Mesenchymal stem cell (in vitro differentiated cells and primary cell): Measurements from ENCODE around the gene RSAD1.

Experiments used
- DNase-seq: peaks from one replicate; pipeline ENCODE4 v3.0.0-alpha.2; 2013
- H2AFZ ChIP-seq: one replicate; pipeline ENCODE4 v1.6.1; 2013; ENCODE audit warnings: low read depth, mild to moderate bottlenecking, control low read depth, inconsistent platforms, low read length, moderate library complexity
- H2AK5ac ChIP-seq: 2 replicates; pipeline ENCODE4 v1.6.1; 2013; ENCODE audit warnings: low read length, moderate library complexity, mild to moderate bottlenecking, inconsistent platforms; ENCODE audit not compliant: severe bottlenecking
- H2BK120ac ChIP-seq: one replicate; pipeline ENCODE4 v1.6.1; 2013; ENCODE audit warnings: low read depth, mild to moderate bottlenecking, inconsistent platforms, low read length, moderate library complexity
- H2BK12ac ChIP-seq, 2 experiments: one replicate each; pipeline ENCODE4 v1.6.1; 2013; ENCODE audit warnings: inconsistent platforms in 2 of 2, low read length in 2 of 2, mild to moderate bottlenecking in 2 of 2, moderate library complexity in 2 of 2, control low read depth in 1 of 2
- H2BK15ac ChIP-seq: one replicate; pipeline ENCODE4 v1.6.1; 2013; ENCODE audit warnings: mild to moderate bottlenecking, low read depth, inconsistent platforms; ENCODE audit not compliant: poor library complexity, severe bottlenecking
- H2BK5ac ChIP-seq: 2 replicates; pipeline ENCODE4 v1.6.1; 2013; ENCODE audit warnings: low read depth, mild to moderate bottlenecking, low read length, control low read depth, inconsistent platforms; ENCODE audit not compliant: poor library complexity, severe bottlenecking
- H3K14ac ChIP-seq, 2 experiments: one replicate each; pipeline ENCODE4 v1.6.1; 2013; ENCODE audit warnings: inconsistent platforms in 2 of 2, low read length in 2 of 2, control low read depth in 1 of 2, mild to moderate bottlenecking in 1 of 2, moderate library complexity in 1 of 2
- H3K18ac ChIP-seq, 2 experiments: one replicate each; pipeline ENCODE4 v1.6.1; 2013; ENCODE audit warnings: inconsistent platforms in 2 of 2, low read length in 2 of 2, control low read depth in 1 of 2, low read depth in 1 of 2, mild to moderate bottlenecking in 1 of 2
- H3K23ac ChIP-seq, 2 experiments: one replicate each; pipeline ENCODE4 v1.6.1; 2013; ENCODE audit warnings: inconsistent platforms in 2 of 2, low read length in 2 of 2, mild to moderate bottlenecking in 2 of 2, moderate library complexity in 2 of 2, control low read depth in 1 of 2
- H3K27ac ChIP-seq: 2 replicates; pipeline ENCODE4 v1.5.1; 2013; ENCODE audit warnings: mild to moderate bottlenecking, moderate library complexity, low read length, control low read depth, inconsistent platforms; ENCODE audit not compliant: poor library complexity, severe bottlenecking
- H3K27me3 ChIP-seq, 2 experiments: 2 replicates each; pipeline versions ENCODE4 v1.6.1 to v1.7.0; 2013; ENCODE audit warnings: low read length in 2 of 2, mild to moderate bottlenecking in 2 of 2, moderate library complexity in 2 of 2, control low read depth in 1 of 2, inconsistent platforms in 1 of 2; ENCODE audit not compliant: control insufficient read depth in 1 of 2, insufficient read depth in 1 of 2
- H3K36me3 ChIP-seq, 2 experiments: 2 replicates each; pipeline versions ENCODE4 v1.6.1 to v1.7.0; 2013; ENCODE audit warnings: low read length in 2 of 2, control low read depth in 1 of 2, inconsistent platforms in 1 of 2, low read depth in 1 of 2, mild to moderate bottlenecking in 1 of 2; ENCODE audit not compliant: insufficient read depth in 2 of 2, control insufficient read depth in 1 of 2
- H3K4ac ChIP-seq, 2 experiments: one replicate each; pipeline ENCODE4 v1.6.1; 2013; ENCODE audit warnings: inconsistent platforms in 2 of 2, low read length in 2 of 2, mild to moderate bottlenecking in 2 of 2, moderate library complexity in 2 of 2, control low read depth in 1 of 2, low read depth in 1 of 2
- H3K4me1 ChIP-seq: 2 replicates; pipeline ENCODE4 v1.6.1; 2013; ENCODE audit warnings: low read depth, low read length, control low read depth; ENCODE audit not compliant: control insufficient read depth, insufficient read depth
- H3K4me2 ChIP-seq: 2 replicates; pipeline ENCODE4 v1.6.1; 2013; ENCODE audit warnings: low read length, mild to moderate bottlenecking, inconsistent platforms; ENCODE audit not compliant: poor library complexity, severe bottlenecking
- H3K4me3 ChIP-seq, 2 experiments: 2 replicates each; pipeline versions ENCODE4 v1.5.1 to v1.7.0; 2013; ENCODE audit warnings: low read length in 2 of 2, mild to moderate bottlenecking in 2 of 2, control low read depth in 1 of 2, low read depth in 1 of 2; ENCODE audit not compliant: insufficient read depth in 1 of 2
- H3K79me1 ChIP-seq: replicated peaks from 2 replicates; pipeline ENCODE4 v1.6.1; 2013; ENCODE audit warnings: mild to moderate bottlenecking, control low read depth, low read length, inconsistent platforms; ENCODE audit not compliant: poor library complexity, severe bottlenecking
- H3K9ac ChIP-seq: 2 replicates; pipeline ENCODE4 v1.7.0; 2013; ENCODE audit warnings: mild to moderate bottlenecking, low read length, moderate library complexity
- H3K9me3 ChIP-seq: 2 replicates; pipeline ENCODE4 v1.7.0; 2013; ENCODE audit warnings: mild to moderate bottlenecking, low read length; ENCODE audit not compliant: control insufficient read depth
- H4K8ac ChIP-seq: one replicate; pipeline ENCODE4 v1.6.1; 2013; ENCODE audit warnings: inconsistent platforms, mild to moderate bottlenecking, low read length, moderate library complexity
- H4K91ac ChIP-seq: one replicate; pipeline ENCODE4 v1.6.1; 2013; ENCODE audit warnings: mild to moderate bottlenecking, low read length, inconsistent platforms
- WGBS: methylation state at CpG from one replicate; pipeline ENCODE4 v1.1.7; 2013; ENCODE audit warnings: mixed read lengths; 5-methylcytosine and 5-hydroxymethylcytosine counted together

Gene RSAD1

DNA sequence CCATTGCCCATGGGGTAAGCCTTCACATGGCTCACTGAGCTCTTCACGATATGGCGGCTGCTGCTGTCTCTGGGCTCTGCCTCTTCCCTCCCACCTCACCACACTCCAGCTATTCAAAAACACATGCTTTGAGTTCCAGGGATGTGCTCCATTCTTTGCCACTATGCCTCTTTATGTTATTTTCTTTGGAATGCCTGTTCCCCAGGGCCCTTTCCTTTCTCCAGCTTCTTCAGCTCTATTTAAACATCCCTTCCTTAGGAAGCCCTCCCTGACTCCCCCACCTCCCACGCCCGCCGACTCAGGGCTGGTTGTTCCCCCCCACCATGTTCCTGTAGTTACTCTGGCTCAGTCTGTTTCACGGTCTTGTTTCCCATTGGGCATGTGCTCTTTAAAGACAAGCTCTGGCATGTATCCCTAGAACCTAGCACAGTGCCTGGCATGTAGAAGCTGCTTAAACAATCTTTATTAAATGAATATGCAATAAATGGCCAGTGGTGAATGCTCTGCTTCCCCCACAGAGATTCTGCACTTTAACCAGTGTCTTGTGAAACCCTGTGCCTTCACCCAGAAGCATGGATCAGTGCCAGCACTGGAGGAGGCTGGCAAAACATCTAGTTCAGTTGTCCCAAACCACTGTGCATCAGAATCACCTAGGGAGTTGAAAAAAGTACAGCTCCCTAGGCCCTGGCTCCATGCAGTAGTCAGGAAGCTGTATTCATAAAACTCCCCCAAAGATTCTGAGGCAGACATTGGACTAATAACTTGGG is 36.5 kb downstream of the RSAD1 start:
- H2BK120ac ChIP-seq = no peak overlapping the region
- H3K27ac ChIP-seq = peak overlapping the region; percentile 83
- DNase-seq = no peak
- 69% methylated on average over 6 of the region's 6 CpGs for WGBS
- H3K14ac ChIP-seq = peak overlapping the region in 1 of 2 experiments; percentile 81
- no peaks in the 10 kb centered on the region for H3K36me3 ChIP-seq
- no peak overlapping the region for H2BK12ac ChIP-seq
- H3K4me1 ChIP-seq = peaks cover 17% of the 10 kb centered on the region
- peak overlapping the region; percentile 14 for H2BK5ac ChIP-seq
- no peak overlapping the region for H3K4me2 ChIP-seq
- H3K4ac ChIP-seq = no peak overlapping the region
- H3K18ac ChIP-seq = no peak overlapping the region
- no peak overlapping the region for H3K23ac ChIP-seq
- H3K79me1 ChIP-seq = no peaks in the 10 kb centered on the region
- H3K27me3 ChIP-seq = no peaks in the 10 kb centered on the region
- no peak overlapping the region for H4K91ac ChIP-seq
- peak overlapping the region; percentile 31 for H2AK5ac ChIP-seq
- no peak overlapping the region for H3K4me3 ChIP-seq
- no peak overlapping the region for H2BK15ac ChIP-seq
- H2AFZ ChIP-seq = no peak overlapping the region
- no peak overlapping the region for H3K9ac ChIP-seq
- H3K9me3 ChIP-seq = no peaks in the 10 kb centered on the region
- no peak overlapping the region for H4K8ac ChIP-seq

- Histone ChIP-seq H4K91ac (no peak overlapping the region), H3K23ac (no peak overlapping the region), H3K27ac (no peak overlapping the region), H2BK120ac (no peak overlapping the region), H3K9ac (no peak overlapping the region), H2BK12ac (no peak overlapping the region), H2AFZ (no peak overlapping the region), H3K36me3 (no peaks in the 10 kb centered on the region), H4K8ac (no peak overlapping the region), H3K27me3 (no peaks in the 10 kb centered on the region), H2AK5ac (no peak overlapping the region), H2BK5ac (no peak overlapping the region), H3K4ac (no peak overlapping the region), H3K79me1 (no peaks in the 10 kb centered on the region), H3K9me3 (no peaks in the 10 kb centered on the region), H3K4me2 (no peak overlapping the region), H3K4me1 (peaks cover 12% of the 10 kb centered on the region), H2BK15ac (no peak overlapping the region), H3K18ac (no peak overlapping the region), H3K4me3 (no peak overlapping the region), H3K14ac (no peak overlapping the region)
- 84% methylated on average over 4 of the region's 4 CpGs for WGBS
- no peak for DNase-seq
These were observed 38.4 kb downstream of the RSAD1 start for GRCh38 chr17:50517011-50517410.

DNA sequence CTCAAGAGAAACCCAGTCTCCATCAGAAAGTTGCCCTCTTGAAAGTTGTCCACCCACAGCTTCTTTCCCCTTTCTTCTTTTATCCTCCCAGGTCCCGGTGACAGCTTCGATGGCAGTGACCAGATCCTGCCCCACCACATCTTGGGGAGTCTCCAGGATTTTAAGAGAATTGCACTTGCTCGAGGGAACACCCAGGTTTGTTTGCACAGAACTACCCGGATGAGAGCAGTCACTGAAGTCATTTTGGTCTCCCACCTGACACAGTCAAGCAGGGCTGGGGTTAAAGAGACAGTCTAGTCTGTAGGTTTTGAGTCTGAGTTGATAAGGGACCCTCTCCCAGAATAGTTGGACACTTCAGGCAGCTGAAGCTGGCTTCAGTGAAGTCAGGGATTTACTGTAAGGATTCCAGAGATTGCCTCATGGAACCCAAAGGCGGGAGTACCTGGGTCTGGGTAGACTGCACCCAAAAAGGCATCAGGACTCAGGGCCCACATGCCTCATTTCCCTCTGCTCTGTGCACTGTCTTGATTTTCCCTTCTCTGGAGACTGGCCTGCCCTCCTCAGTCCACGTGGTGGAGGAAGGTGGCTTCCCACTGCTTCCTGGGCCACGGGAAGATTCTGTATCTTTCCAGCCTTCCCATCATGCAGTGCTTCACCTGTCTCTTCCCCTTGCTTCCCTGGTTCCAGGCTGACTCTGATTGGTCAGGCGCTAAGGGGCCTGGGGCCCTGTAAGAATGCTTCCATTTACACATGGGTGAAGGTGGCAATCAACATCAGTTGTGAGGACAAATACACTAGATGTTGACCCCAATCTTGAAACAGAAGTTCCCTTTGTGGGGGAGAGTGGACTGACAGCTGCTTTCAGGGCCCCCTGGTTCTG is 39.1 kb downstream of the RSAD1 start:
- Histone ChIP-seq H2BK5ac (no peak overlapping the region), H3K9ac (no peak overlapping the region), H3K4me3 (no peak overlapping the region), H3K23ac (no peak overlapping the region), H4K8ac (no peak overlapping the region), H2BK12ac (peak overlapping the region in 1 of 2 experiments; percentile 45), H3K79me1 (no peaks in the 10 kb centered on the region), H3K27ac (no peak overlapping the region), H3K4me2 (no peak overlapping the region), H2BK15ac (no peak overlapping the region), H3K36me3 (no peaks in the 10 kb centered on the region), H3K27me3 (no peaks in the 10 kb centered on the region), H3K4ac (no peak overlapping the region), H3K18ac (no peak overlapping the region), H4K91ac (no peak overlapping the region), H2AFZ (no peak overlapping the region), H2AK5ac (no peak overlapping the region), H3K4me1 (peaks cover 10% of the 10 kb centered on the region), H3K9me3 (no peaks in the 10 kb centered on the region), H2BK120ac (no peak overlapping the region), H3K14ac (no peak overlapping the region)
- DNase-seq = no peak
- 76% methylated on average over 8 of the region's 8 CpGs for WGBS

DNA sequence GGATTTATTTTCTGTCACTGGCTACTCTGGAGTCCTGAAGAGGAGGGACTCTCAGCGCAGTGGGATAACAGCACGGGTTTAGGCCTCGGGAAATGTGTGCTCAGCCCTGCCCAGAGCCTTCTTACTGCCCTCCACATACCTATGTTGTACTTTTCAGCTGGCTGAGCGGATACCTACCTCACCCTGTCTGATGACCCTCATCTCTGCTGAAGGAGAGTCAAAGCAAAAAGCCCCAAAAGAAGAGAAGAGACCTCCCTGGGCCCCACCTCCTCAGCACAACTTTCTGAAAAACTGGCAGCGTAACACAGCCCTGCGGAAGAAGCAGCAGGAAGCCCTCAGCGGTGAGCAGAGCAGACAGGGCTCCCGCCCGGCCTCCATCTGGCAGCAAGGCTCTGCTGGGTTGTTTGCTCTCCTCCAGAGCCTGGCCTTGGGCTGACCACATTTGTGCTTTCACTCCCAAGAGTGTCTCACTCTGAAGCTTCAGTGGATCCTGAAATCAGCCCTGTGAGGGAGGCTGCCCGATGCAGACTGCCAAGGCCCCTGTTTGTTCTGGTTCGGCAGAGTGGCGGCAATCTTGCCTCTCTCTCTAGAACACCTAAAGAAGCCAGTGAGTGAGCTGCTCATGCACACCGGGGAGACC is 39.8 kb downstream of the RSAD1 start:
- Histone ChIP-seq H3K18ac (no peak overlapping the region), H3K9me3 (no peaks in the 10 kb centered on the region), H3K14ac (no peak overlapping the region), H2BK15ac (no peak overlapping the region), H3K27ac (no peak overlapping the region), H4K91ac (no peak overlapping the region), H2BK5ac (no peak overlapping the region), H3K23ac (no peak overlapping the region), H2BK120ac (no peak overlapping the region), H3K4me2 (no peak overlapping the region), H3K4me3 (no peak overlapping the region), H3K4ac (no peak overlapping the region), H3K36me3 (no peaks in the 10 kb centered on the region), H3K27me3 (no peaks in the 10 kb centered on the region), H4K8ac (no peak overlapping the region), H3K79me1 (no peaks in the 10 kb centered on the region), H2BK12ac (no peak overlapping the region), H3K4me1 (peaks cover 12% of the 10 kb centered on the region), H3K9ac (no peak overlapping the region), H2AK5ac (no peak overlapping the region), H2AFZ (no peak overlapping the region)
- no peak for DNase-seq
- WGBS = 87% methylated on average over 13 of the region's 13 CpGs
